ENCODE data around the gene ITIH5. TPM values are rescaled to one million over a fixed set of nuclear protein-coding genes. Genes with fewer than 3 reads are reported as not detected.

Gene ITIH5
- total RNA-seq, 2 donors from 2014 or later: 15.9 to 74.5 TPM

GRCh38 chr10:7592627-7593026 lies 74.1 kb downstream of the ITIH5 start:
- peaks cover 0 to 8% of the 10 kb centered on the region in 2 donors for H3K4me1 ChIP-seq (ENCODE audit: control insufficient read depth in 1 of 2, low read depth in 2 of 2)
- no peaks in the 10 kb centered on the region for H3K36me3 ChIP-seq
- no peaks in the 10 kb centered on the region for H3K27me3 ChIP-seq (replicated peaks; ENCODE audit: insufficient read depth)
- no peak overlapping the region for H3K4me3 ChIP-seq
- TF ChIP-seq, protein P1, sequence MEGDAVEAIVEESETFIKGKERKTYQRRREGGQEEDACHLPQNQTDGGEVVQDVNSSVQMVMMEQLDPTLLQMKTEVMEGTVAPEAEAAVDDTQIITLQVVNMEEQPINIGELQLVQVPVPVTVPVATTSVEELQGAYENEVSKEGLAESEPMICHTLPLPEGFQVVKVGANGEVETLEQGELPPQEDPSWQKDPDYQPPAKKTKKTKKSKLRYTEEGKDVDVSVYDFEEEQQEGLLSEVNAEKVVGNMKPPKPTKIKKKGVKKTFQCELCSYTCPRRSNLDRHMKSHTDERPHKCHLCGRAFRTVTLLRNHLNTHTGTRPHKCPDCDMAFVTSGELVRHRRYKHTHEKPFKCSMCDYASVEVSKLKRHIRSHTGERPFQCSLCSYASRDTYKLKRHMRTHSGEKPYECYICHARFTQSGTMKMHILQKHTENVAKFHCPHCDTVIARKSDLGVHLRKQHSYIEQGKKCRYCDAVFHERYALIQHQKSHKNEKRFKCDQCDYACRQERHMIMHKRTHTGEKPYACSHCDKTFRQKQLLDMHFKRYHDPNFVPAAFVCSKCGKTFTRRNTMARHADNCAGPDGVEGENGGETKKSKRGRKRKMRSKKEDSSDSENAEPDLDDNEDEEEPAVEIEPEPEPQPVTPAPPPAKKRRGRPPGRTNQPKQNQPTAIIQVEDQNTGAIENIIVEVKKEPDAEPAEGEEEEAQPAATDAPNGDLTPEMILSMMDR (IDR thresholded peaks at IDR 0.05): no peak
- no peak for DNase-seq (ENCODE audit: low spot score)
- ATAC-seq (ENCODE audit: insufficient number of reproducible peaks, low FRiP score, low read depth): no peak
- H3K9me3 ChIP-seq: no peaks in the 10 kb centered on the region
- peak overlapping the region; percentile 41 to 53 for H3K27ac ChIP-seq

GRCh38 chr10:7590271-7590670 lies 76.5 kb downstream of the ITIH5 start:
- Histone ChIP-seq H3K27ac (no peak overlapping the region), H3K4me3 (no peak overlapping the region), H3K9me3 (no peaks in the 10 kb centered on the region), H3K4me1 (ENCODE audit: control insufficient read depth in 1 of 2, low read depth in 2 of 2) (peaks cover 0 to 8% of the 10 kb centered on the region in 2 donors), H3K36me3 (no peaks in the 10 kb centered on the region), H3K27me3 (replicated peaks; ENCODE audit: insufficient read depth) (no peaks in the 10 kb centered on the region)
- DNase-seq (ENCODE audit: low spot score): no peak
- TF ChIP-seq, protein P1 (IDR thresholded peaks at IDR 0.05): no peak
- no peak for ATAC-seq (ENCODE audit: insufficient number of reproducible peaks, low FRiP score, low read depth)

GRCh38 chr10:7589748-7590147 lies 77.0 kb downstream of the ITIH5 start:
- DNase-seq (ENCODE audit: low spot score): no peak
- Histone ChIP-seq H3K4me1 (ENCODE audit: control insufficient read depth in 1 of 2, low read depth in 2 of 2) (peaks cover 0 to 8% of the 10 kb centered on the region in 2 donors), H3K9me3 (no peaks in the 10 kb centered on the region), H3K27me3 (replicated peaks; ENCODE audit: insufficient read depth) (no peaks in the 10 kb centered on the region), H3K36me3 (no peaks in the 10 kb centered on the region), H3K4me3 (no peak overlapping the region), H3K27ac (no peak overlapping the region)
- no peak for ATAC-seq (ENCODE audit: insufficient number of reproducible peaks, low FRiP score, low read depth)
- TF ChIP-seq, protein P1 (IDR thresholded peaks at IDR 0.05): no peak

- ATAC-seq (ENCODE audit: insufficient number of reproducible peaks, low FRiP score, low read depth) (no peak), DNase-seq (ENCODE audit: low spot score) (no peak)
- Histone ChIP-seq H3K4me3 (no peak overlapping the region), H3K27me3 (replicated peaks; ENCODE audit: insufficient read depth) (no peaks in the 10 kb centered on the region), H3K9me3 (no peaks in the 10 kb centered on the region), H3K4me1 (ENCODE audit: control insufficient read depth in 1 of 2, low read depth in 2 of 2) (peaks cover 0 to 4% of the 10 kb centered on the region in 2 donors), H3K27ac (no peak overlapping the region), H3K36me3 (no peaks in the 10 kb centered on the region)
- TF ChIP-seq, protein P1 (IDR thresholded peaks at IDR 0.05): no peak
These were observed 78.9 kb downstream of the ITIH5 start for GRCh38 chr10:7587865-7588188.

- Histone ChIP-seq H3K27me3 (replicated peaks; ENCODE audit: insufficient read depth) (no peaks in the 10 kb centered on the region), H3K9me3 (no peaks in the 10 kb centered on the region), H3K4me3 (no peak overlapping the region), H3K4me1 (ENCODE audit: control insufficient read depth in 1 of 2, low read depth in 2 of 2) (no peaks in the 10 kb centered on the region), H3K36me3 (no peaks in the 10 kb centered on the region), H3K27ac (no peak overlapping the region)
- TF ChIP-seq, protein P1 (IDR thresholded peaks at IDR 0.05): no peak
- DNase-seq (ENCODE audit: low spot score) (no peak), ATAC-seq (ENCODE audit: insufficient number of reproducible peaks, low FRiP score, low read depth) (no peak)
These were observed 79.5 kb downstream of the ITIH5 start for GRCh38 chr10:7587168-7587864.

Data from thoracic aorta (tissue), 2 donors.